Measurements from ENCODE around the gene INAFM2.

INAFM2 gene

DNA sequence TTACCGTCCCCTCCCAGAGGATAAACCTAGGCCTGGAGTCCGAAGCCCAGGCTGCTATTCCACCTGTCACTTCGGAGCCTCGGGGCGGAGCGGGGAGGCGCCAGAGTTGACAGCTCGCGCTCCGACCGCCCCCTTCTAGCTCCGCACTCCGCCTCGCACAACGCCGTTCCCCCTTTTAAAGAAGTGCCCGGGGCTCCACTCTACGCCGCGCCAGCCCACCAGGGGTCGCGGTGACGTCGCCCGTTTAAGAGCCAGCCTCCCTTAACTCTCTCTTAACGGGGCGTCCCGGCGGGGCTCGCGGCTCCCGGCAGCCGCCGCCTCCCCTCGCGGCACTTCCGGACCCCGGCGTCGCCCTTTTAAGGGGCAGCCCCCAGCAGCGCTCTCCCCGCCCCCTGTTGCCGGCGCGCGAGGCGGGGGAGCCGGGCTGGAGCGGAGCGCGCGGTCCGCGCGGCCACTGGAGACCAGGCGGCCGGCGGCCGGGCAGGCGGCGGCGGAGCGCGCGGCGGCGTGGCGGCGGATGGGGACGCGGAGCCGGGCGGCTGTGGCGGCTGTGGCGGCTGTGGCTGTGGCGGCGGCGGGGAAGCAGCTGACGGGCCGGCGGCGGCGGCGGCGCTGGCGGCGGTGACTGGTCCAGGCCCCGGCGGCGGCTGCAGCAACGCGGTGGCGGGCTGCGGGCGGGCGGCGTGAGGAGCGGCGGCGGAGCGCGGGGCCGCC lies at the start of gene INAFM2:
Gene INAFM2 (plus strand): TSS at position 454 of the 714 bp plus-strand sequence. CDS start 364 bp downstream, outside the sequence.
- DNase-seq (ENCODE audit: low spot score), result peak; percentile 79

GRCh38 chr15:40274350-40275274 lies 48.9 kb upstream of the INAFM2 start:
- DNase-seq (ENCODE audit: low spot score), result peak; percentile 72

DNA sequence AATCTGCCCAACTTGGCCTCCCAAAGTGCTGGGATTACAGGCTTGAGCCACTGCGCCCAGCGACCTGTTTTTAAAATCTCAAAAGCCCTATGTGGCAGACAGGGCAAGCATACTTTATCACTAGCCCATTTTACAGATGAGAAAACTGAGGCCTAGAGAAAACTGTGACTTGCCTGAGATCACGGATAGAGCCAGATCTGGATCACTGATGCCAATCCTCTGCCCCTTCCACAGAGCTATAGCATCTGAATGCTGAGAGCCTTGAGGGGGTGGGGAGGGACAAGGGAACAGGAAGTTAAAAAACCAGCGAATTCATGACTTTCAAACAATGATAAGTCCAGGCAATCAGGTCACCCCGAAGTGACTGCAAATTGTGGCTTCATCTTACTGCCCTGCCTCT lies 48.0 kb upstream of the INAFM2 start:
- no peak for DNase-seq (ENCODE audit: low spot score)

GRCh38 chr15:40275954-40276353 lies 47.5 kb upstream of the INAFM2 start:
- DNase-seq (ENCODE audit: low spot score), result no peak

GRCh38 chr15:40276927-40277326 lies 46.6 kb upstream of the INAFM2 start:
- no peak for DNase-seq (ENCODE audit: low spot score)

DNA sequence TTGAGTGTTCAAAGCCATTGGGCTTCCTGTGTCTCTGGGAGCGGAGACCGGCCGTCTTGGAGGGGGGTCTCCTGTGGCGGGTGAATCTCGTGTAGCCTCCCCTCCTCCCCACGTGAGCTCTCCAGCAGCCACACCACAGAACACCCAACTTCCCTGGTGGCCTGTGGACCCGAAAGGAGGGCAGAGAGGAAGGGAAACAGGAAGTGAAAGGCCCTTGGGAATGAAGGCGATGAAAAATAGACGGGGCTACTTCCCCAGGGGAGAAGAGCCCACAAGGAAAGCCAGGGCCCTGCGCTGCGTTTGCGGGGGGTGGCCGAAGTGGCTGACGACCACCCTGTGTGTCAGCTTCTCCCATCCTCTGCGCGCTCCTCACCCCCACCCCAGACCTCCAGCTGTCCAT lies 46.0 kb upstream of the INAFM2 start:
- DNase-seq (ENCODE audit: low spot score), result no peak

DNA sequence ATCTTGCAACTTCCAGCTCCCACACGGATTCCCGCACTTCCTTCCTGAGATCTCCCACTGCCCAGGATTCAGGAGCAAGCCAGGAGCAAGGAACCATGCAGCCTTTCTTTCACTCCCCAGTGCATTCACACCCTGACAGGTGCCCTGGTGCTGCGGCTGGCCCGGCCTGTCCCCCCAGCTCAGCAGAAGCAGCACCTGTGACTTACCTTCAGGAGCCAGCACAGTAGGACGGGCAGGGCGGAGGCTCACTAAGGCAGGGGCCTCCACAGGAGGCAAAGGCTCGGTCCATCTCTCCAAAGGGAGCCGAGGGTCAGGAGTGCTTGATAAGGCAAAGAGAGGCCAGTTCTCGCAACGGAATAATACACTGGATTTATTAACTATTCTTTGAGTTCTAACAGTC lies 45.5 kb upstream of the INAFM2 start:
- no peak for DNase-seq (ENCODE audit: low spot score)

DNA sequence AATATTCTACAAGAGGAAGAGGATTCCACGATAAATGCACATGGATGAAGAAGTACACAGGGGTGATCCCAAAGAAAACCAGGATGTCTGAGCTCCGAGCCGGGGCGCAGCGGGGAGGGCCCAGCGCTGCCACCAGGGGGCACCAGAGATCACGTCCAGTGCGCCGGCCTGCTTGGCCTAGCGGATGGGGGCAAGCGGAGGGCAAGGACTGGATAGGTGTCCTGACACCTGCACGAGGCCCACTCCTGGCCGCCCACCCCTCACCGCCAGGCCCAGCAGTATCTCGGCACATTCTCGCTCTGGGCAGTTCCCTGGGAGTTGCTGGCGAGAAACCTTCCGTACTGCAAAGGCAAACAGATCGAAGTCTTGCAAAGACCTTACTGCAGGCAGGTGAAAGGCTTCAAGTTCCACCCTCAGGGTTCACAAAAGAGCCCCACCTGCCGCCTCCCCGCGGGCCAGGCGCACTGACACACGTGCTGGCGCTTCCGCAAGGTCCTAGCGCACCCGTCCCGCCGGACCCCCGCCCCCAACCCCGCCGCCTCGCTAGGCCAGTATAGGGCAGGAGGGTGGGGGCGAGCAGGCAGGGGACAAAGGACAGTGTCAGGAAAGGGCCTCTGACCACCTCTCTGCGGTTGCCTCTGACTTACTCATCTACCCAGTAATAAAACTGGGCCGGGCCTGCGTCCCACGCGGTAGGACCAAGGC lies 43.9 kb upstream of the INAFM2 start:
- peak; percentile 38 for DNase-seq (ENCODE audit: low spot score)

GRCh38 chr15:40280260-40281056 lies 43.0 kb upstream of the INAFM2 start:
- DNase-seq (ENCODE audit: low spot score), result no peak

GRCh38 chr15:40281057-40281800 lies 42.3 kb upstream of the INAFM2 start:
- no peak for DNase-seq (ENCODE audit: low spot score)

GRCh38 chr15:40281801-40282146 lies 41.7 kb upstream of the INAFM2 start:
- no peak for DNase-seq (ENCODE audit: low spot score)

- no peak for DNase-seq (ENCODE audit: low spot score)
These were observed 41.2 kb upstream of the INAFM2 start for GRCh38 chr15:40282147-40282868.

GRCh38 chr15:40282869-40283614 lies 40.5 kb upstream of the INAFM2 start, which contains the start of gene ANKRD63:
ANKRD63 (minus strand) TSS chr15:40283064; CDS start chr15:40282586, 478 bp downstream.
- no peak for DNase-seq (ENCODE audit: low spot score)

DNA sequence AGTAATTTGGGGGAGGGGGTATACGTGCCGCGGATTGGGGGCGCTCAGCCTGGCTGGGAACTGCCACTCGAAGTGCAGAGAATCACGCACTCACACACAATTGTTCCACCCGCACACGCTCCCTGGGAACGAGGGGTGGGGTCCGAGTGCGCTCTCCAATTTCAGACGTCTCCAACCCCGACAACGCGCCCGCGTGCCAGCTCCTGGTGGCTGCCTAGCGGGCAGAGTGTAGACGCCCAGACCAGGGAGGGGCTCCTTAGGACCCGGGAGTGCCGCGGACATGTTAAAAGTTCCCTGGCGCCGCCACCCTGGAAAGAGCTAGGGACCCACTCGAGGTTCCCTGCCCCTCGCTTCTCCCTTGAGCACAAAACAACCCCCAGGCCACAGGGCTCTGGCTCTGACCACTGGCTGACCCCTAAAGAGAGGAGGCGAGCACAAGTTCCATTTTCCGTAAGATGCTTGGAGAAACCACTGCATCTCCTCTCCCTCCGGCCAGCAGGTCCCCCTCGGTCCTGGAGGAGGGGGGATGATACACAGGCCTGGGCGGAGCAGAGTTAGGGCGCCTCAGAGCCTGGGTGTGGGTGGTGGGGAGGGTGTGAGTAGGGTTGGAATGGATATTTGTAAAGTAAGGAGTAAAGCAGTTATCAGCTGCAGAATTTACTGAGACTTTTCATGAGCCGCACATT lies 39.7 kb upstream of the INAFM2 start:
- no peak for DNase-seq (ENCODE audit: low spot score)

- no peak for DNase-seq (ENCODE audit: low spot score)
These were observed 38.3 kb upstream of the INAFM2 start for GRCh38 chr15:40285151-40285550.

DNA sequence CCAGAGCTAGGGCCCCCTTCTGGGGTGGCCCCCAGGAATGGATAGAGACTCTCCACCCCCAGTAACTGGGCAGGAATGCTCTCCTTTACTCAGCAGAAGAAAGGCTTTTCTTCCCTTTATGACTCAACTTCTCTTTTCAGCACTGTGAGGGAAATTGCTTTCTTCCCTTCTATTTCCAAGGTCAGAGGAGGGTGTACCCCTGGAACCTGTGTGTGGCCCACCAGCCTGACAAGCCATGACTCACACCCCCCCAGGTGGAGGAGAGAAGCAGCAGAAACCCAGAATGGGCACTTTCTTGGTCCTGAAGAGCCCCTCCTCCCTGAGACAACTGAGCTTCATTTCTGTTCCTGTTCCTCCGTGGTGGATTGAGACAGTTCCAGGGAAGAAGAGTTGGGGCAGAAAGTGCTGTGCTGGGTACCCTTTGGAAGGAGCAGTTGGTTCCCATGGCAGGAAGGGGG lies 37.9 kb upstream of the INAFM2 start:
- DNase-seq (ENCODE audit: low spot score), result no peak

DNA sequence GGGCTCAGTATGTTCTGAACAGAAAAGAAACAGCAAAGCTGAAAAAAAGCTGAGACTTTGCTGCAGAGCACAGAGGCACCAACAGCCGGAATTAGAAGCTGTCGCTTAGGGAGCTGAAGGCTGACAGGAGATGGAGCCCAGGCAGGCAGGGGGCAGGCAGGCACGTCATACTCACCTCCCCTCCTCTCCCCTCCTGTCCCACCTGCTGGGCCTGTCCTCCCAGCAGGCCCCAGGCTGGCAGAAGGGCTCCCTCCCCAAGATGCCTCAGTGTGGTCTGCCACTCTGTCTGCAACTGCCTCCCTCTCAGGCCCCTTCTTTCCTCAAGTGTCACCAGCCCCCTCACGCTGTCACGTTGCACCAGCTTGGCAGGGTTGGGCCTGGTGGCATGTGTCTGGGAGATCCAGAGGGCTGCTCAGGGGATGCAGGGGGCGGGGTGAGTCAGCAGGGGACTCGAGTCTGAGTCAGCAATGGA lies 37.4 kb upstream of the INAFM2 start:
- DNase-seq (ENCODE audit: low spot score), result no peak

- no peak for DNase-seq (ENCODE audit: low spot score)
These were observed 36.7 kb upstream of the INAFM2 start for GRCh38 chr15:40286794-40287193.

- no peak for DNase-seq (ENCODE audit: low spot score)
These were observed 36.0 kb upstream of the INAFM2 start for GRCh38 chr15:40287505-40287904.
